GM12801 (cell line): ENCODE measurements around the gene ABCE1.

Experiments
- CTCF ChIP-seq: IDR thresholded peaks from one replicate; pipeline ENCODE4 v1.5.1; 2011; ENCODE audit warnings: control low read depth; ENCODE audit not compliant: insufficient read length; ENCODE audit errors: extremely low read depth

Gene ABCE1

DNA sequence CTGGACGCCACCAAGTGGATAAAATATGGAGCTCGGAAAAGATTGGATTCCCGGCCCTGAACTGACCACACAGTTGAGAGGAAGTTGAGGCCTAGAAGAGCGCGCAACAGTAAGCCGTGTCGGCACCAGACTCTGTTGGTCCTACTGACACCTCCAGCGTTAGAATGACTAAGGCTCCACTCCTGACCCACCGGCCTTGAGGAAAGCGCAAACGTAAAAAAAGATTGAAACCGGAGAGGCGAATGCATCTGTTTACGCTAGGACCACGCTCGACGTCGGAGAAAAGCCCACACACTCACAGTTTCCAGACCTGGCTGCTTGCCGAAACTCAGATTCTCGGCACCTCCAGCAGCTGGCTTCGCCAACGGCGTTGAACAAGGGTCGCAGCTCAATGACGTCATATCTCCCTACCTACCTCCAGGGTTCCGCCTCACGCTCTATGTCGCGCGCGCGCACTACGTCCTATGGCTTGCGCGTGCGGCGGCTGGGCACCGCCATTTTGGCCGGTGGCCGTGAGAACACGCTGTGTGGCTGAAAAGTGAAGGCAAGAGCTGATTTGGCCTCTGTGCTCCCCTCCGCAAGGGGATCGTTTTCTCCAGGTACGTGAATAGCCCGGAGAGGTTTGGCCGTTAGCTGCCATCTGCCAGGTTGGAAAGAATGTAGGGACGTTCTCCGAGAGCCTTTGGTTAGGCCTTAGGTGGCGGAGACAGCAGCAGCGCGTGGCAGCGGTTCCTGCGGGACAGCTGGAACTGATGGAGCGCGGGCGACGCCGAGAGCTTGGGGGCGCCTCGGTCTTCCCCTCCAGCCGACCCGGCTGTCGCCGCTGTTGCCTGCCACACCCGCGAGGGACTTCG lies at the start of gene ABCE1, which contains the start of gene ANAPC10:
ABCE1 (plus strand) TSS at position 491 of the 854 bp plus-strand sequence. CDS start 6,102 bp downstream, outside the sequence.
ANAPC10 (minus strand) TSS at position 376 of the 854 bp plus-strand sequence. CDS start 2,097 bp downstream, outside the sequence.
- no peak for TF ChIP-seq CTCF

DNA sequence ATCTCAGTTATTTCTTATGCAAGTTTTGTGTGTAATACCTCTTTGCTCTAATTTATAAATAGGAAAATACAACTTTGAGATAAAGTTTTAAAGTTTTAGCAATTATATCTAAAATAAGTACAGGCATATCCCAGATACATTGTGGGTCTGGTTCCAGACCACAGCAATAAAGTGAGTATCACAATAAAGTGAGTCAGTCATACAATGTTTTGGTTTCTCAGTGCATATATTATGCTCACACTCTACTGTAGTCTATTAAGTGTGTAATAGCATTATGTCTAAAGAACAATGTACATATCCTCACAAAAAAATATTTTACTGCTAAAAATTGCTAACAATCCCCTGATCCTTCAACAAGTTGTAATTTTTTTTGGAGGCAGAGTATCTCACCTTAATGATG lies 49.3 kb upstream of the ABCE1 start:
- no peak for TF ChIP-seq CTCF

DNA sequence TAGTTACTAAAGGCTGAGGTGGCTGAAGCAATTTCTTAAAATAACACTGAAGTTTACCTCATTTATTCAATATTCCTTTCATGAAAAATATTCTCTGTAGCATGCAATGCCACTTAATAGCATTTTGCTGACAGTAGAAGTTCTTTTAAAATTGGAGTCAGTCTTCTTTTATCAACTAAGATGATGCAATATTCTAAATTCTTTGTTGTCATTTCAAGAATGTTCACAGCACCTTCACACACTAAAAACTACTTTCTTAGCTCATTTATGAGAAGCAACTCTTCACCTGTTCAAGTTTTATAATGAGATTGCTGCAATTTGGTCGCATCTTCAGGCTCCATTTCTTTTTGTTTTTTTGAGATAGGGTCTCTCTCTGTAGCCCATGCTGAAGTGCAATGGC lies 48.9 kb upstream of the ABCE1 start:
- TF ChIP-seq CTCF, result no peak

DNA sequence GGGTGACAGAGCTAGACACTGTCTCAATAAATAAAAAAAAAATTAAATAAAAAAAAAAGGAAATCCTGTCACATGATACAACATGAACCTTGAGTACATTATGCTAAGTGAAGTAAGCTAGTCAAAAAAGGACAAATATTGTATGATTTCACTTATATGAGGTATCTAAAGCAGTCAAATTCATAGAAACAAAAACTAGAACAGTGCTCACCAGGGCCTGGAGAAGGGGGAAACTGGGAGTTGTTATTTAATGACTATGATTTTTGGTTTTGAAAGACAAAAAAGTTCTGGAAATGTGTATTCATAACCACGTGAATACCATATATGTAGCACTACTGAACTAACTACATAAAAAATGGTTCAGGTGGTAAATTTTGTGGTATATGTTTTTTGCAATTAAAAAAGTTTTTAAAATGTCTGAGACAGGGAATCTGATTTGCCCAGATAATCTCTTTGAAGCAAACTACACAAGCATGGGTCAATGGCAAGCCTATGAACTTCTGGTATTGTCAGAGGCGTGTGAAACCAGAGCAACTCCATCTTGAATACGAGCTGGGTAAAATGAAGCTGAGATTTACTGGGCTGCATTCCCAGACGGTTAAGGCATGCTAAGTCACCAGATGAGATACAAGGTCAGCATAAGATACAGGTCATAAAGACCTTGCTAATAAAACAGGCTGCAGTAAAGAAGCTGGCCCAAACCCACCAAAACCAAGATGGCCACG lies 42.4 kb upstream of the ABCE1 start:
- no peak for TF ChIP-seq CTCF

- TF ChIP-seq CTCF, result no peak
These were observed 41.6 kb upstream of the ABCE1 start for GRCh38 chr4:145056325-145057130.

- no peak for TF ChIP-seq CTCF
These were observed 39.9 kb upstream of the ABCE1 start for GRCh38 chr4:145058256-145058655.
